Activated CD4-positive, alpha-beta T cell treated with anti-CD3 and anti-CD28 coated beads, Interleukin-2, Interleukin-4, amounts not matched to agents 100 ng/mL and 50 ng/mL, durations not matched to agents 16 hours and 8 hours (primary cell): ENCODE data around the gene METTL21C.

Experiments used
- DNase-seq: peaks from one replicate; pipeline ENCODE4 v3.0.0-alpha.2; 2020; ENCODE audit warnings: low spot score

METTL21C gene

GRCh38 chr13:102667023-102667422 lies 27.8 kb downstream of the METTL21C start:
- DNase-seq: no peak

GRCh38 chr13:102659168-102659713 lies 35.6 kb downstream of the METTL21C start:
- no peak for DNase-seq

- no peak for DNase-seq
These were observed 36.2 kb downstream of the METTL21C start for GRCh38 chr13:102658660-102659059.

- no peak for DNase-seq
These were observed 37.2 kb downstream of the METTL21C start for GRCh38 chr13:102657630-102658029.

- no peak for DNase-seq
These were observed 40.1 kb downstream of the METTL21C start for GRCh38 chr13:102654756-102655155.

GRCh38 chr13:102651892-102652291 lies 43.0 kb downstream of the METTL21C start:
- no peak for DNase-seq

- no peak for DNase-seq
These were observed 43.5 kb downstream of the METTL21C start for GRCh38 chr13:102651392-102651791.

- no peak for DNase-seq
These were observed 44.4 kb downstream of the METTL21C start for GRCh38 chr13:102650444-102650843.

- DNase-seq: no peak
These were observed 46.8 kb downstream of the METTL21C start for GRCh38 chr13:102648046-102648445.

- DNase-seq: no peak
These were observed 49.1 kb downstream of the METTL21C start for GRCh38 chr13:102645701-102646100.

GRCh38 chr13:102643656-102644055 lies 51.2 kb downstream of the METTL21C start:
- no peak for DNase-seq

- DNase-seq: no peak
These were observed 52.4 kb downstream of the METTL21C start for GRCh38 chr13:102642475-102642874.

GRCh38 chr13:102642029-102642428 lies 52.8 kb downstream of the METTL21C start:
- DNase-seq: no peak

GRCh38 chr13:102638741-102639140 lies 56.1 kb downstream of the METTL21C start:
- no peak for DNase-seq
